Urothelium cell line (cell line): Measurements from ENCODE around the gene NIT1.

ENCODE experiments used
- DNase-seq: peaks from one replicate; pipeline ENCODE4 v3.0.0; 2011; ENCODE audit warnings: low spot score, mixed read lengths
- FAIRE-seq: peaks from 2 replicates; lab custom pipeline; 2011; peaks lifted over from hg19 to GRCh38; lab: Jason Lieb, UNC

Gene NIT1

DNA sequence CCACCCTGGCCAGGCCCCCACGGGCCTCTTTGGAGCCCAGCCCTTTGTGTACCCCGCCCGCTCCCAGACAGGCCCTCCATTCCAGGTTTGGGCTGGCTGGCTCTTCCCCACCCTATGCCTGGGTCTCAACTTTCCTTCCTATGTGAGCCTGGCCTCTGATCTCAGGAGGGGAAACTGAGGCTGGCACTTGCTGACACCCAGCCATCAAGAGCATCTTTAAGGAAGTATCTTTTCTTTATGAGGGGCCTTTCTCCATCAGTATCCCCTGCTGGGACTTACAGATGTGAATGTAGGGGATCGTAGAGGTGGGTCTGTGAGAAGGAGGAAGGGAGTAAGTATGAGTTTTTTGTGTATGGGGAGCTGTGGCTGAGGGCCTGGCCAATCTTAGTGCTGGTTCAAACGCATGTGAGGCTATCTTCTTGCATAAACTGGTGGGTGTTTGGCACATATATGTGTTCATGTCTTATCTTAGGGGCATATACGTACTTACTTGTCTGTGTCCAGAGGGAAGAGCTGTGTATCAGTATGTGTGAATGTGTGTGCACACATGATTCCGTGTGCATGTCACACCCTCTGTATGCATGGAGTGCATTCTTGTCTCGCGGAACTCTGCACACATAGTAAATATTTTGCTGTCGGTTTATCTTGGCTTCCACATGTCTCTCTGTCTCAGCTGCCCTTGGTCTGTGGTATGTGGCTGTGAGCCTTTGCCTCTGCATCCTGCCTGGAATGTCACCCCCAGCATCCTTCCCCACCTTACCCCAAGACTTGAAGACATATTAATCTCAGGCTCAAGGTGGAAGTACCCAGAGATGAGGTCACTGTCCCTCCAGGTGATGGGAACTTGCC lies 33.9 kb upstream of the NIT1 start:
- DNase-seq (no peak), FAIRE-seq (no peak)

DNA sequence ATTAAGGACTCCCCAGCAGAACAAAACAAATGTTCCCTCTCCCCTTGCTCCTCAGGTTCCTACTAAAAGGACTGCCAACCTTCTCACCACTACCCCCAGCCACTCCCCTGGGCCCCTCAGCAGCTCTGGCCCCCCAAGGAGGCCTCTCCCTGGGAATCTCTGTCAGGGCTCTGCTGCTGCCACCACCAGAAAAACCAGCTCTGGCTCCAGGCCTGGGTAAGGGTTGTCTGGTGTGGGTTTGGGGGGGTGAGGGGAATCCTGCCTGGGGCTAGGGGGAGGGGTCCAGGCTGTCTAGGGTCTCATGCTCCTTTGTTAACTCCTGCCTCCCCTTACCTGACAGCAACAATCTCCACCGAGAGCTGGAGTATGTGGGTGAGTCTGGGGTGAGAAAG lies 33.3 kb upstream of the NIT1 start:
- FAIRE-seq (no peak), DNase-seq (no peak)

DNA sequence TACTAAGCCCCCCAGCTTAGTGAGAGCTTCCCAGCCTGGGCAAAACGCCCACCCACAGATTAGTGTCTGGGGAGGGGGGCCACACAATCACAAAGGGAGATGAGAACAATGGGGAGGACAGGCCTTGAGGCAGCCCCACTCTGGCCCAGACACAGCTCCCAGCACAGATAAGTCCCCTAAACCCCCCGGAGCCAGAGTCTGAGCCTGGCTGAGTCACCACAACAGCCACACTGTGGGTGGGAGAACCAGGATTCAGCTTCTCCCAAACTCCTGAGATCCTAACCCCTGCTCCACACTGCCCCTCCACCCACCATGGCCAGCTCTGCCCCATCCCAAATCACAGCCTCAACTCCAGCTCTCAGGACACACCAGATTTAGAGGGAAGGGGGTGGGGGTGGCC lies 32.7 kb upstream of the NIT1 start:
- DNase-seq (no peak), FAIRE-seq (no peak)

DNA sequence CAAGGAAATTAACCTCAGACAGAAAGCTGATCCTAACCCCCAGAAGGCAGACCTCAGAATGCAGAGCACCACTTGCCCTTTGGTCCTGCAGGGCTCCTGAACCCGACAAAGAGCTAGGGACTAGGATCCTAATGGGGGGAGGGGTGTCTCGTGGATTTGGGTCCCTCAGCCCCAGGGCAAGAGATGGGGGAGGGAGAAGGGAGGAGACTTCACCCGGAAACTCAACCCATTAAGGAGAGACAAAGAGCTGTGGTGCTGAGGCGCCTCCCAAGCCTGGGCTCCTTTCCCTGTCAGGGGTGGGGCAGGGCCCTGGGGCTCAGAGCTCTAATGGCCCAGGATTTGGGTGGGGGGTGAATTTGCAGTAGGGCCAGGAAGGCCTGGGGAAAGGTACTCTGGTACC lies 31.4 kb upstream of the NIT1 start:
- FAIRE-seq = no peak
- no peak for DNase-seq

DNA sequence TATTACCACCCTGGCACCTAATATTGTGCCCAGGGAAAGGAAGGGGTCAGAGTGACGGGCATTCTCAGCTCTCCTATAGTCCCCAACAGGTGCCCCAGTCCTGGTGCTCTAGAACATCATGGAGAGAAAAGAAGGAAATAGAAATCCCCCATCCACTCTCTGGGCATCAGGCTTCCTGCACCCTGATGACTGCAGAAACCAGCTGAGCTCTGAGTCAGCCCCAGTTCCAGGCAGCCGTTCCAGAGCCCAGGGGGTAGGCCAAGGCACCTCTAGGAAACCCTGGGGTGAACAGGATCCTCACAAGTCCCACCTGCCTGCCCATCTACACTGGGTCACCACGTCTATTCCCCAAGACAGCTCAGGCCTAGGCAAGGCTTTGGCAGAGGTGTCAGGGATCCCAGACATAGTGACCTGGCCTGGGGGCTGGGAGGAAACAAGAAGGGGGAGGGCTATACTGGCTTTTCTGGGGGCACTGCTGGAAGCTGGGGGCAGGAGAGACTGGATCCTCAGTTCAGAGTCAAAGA lies 29.3 kb upstream of the NIT1 start:
- FAIRE-seq = no peak
- no peak for DNase-seq

DNA sequence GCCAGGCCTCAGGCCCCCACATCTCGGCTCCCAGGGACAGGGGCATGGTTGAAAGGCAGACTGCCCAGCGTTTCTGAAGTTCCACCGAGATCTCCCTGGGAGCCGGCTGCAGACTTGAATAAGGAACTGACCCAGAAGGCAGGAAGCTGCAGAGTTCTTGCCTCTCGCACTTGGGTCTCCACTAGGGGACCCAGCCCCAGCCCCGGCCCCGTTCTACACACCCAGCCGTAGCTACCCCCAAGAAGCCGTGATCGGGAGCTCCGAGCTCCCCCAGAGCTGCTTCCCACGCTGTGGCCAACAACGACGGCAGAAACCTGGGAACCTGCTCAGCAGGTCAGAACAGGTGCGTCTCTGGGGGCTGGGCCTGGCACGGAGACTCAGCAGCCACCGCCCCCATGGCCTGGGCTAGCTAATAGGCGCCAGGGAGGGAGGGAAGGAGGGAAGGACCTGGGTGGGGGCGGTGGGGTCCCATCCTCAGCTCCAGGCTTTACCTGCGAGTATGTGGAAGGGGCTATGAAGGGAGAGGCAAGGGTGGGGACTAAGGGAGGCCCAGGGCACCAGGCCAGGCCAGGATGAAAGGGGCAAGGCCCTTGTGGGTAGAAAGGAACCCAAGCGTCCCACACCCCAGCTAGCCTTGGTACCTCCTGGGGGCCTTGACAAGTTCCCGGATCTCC lies 28.5 kb upstream of the NIT1 start, which contains the start of gene NECTIN4:
NECTIN4 (minus strand) TSS at position 308 of the 674 bp plus-strand sequence; CDS start at position 46, 262 bp downstream.
- no peak for DNase-seq
- no peak for FAIRE-seq

DNA sequence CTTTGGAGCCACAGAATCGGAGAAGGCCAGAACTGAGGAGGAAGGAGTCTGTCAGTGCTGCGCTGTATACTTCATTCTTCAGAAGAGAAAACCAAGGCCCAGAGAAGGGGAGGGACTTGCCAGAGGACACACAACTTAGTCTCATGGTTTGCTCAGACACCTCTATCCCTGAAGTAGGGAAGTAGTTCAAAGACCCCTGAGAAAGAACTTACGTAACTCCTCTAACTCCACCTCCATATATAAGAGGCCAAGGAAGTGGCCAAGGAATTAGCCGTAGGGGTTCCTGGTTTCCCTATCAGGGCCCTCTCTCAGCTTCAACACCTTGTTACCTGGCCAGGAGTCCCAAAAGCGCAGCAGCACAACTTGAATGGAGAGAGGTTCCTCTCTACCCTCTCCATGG lies 28.0 kb upstream of the NIT1 start:
- FAIRE-seq = no peak
- no peak for DNase-seq

DNA sequence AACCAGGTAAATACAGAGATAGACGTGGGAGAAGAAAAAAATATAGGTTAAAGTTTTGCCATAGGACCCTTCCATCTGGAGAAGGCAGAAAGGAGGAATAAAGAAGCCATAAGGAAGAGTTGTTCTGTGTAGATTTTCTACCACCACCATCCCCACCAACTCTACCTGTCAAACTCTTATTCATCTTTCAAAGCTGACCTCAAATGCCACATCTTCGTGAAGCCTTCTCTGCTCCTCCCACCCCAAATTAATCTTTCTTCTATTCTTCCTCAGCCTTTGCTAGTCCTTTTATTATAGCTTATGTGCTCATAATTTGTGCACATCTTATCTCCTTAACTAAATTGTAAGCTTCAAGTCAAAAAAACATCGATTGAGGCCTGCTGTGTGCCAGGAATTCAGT lies 27.3 kb upstream of the NIT1 start:
- no peak for DNase-seq
- FAIRE-seq = no peak

DNA sequence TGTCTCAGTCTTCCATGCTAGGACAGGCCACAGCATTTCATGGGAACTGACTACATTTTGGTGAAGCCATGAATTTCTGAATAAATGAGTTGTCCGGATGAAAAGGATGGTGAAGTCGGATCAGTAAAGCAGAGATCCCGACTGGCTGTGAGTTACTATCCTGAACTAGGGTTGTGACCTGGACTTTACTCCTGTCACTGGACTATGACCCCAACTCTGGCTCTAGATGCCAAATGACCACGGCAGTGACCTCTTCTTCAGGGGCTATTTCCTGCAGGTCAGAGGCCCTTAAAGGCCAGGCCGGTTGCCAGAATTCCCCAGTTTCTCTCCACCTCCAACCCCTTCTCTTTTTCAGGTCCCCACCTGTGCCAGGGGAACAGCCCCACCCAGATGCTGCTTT lies 26.8 kb upstream of the NIT1 start:
- DNase-seq = no peak
- no peak for FAIRE-seq

DNA sequence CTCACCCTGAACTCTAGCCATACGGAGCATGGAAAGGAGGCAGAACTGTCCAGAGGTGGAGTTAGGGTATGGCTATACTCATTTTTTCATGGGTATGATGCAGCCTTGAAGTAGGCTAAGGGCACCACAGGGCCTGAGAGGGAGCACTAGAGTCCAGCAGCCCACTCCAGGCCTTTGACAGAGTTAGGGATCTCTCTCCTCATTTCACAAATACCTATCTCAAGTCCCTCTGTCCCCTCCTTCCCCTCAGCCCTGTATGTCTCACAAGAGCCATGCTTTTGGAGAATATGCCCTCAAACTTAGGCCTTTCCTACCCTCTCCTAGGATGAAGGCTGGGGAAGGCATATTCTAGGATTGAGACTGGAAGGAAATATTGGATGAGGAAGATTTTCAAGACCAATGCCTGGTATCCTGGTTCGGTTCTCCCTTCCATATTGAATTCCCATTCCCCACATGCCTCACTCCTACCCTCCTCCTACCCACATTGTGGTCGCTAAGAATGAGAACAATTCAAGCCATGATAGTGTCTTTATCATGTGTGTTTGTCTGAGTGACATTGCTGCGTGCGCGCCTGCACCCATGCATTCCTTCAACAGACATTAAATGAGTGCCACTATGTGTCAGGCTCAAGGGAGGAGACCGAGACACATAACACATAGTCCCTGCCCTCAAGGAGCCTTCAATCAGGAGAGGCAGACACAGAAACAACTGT lies 26.0 kb upstream of the NIT1 start:
- no peak for FAIRE-seq
- no peak for DNase-seq

DNA sequence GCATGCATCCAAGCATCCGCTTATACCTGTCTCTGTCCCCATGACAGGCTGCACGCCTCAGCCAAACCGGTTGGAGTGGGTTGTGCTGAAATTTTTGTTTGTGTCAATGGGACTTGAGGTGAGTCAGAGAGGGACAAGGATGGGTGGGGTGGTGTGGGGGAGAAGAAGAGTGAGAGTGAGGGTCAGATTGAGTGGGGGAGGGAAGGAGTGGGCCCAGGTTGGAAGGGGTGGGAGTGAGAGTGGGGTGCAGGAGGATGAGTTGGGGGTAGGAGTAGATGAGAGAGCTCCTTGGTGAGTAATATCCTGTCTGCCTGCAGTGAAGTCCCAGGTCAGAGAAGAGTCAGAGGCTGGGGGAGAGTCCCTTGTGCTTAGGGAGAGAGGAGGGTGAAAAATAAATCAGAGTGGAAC lies 25.3 kb upstream of the NIT1 start:
- DNase-seq (no peak), FAIRE-seq (no peak)

DNA sequence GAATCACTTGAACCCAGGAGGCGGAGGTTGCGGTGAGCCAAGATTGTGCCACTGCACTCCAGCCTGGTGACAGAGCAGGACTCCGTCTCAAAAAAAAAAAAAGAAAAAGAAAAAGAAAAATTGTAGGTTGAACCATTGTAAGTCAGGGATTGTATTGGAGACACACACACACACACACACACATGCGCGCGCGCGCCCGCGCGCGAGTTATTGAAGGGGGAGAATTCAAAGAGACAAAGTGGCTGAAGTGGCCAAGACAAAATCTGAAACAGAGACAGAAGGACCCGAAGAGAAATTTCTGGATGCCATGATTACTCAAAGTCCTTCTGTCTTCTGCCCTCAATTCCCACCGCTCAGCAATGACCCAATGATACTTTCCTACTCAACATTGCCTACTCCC lies 23.4 kb upstream of the NIT1 start:
- no peak for DNase-seq
- FAIRE-seq = no peak

DNA sequence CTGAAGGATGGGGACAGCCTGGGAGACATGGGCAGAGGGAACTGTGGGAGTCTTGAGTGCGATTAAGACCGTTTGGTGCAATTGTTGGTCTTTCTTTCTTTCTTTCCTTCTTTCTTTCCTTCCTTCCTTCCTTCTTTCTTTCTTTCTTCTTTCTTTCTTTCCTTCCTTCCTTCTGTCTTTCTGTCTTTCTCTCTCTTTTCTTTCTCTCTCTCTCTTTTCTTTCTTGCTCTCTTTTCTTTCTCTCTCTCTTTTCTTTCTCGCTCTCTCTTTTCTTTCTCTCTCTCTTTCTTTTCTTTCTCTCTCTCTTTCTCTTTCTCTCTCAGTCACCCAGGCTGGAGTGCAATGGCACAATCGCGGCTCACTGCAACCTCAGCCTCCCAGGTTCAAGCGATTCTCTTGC lies 22.7 kb upstream of the NIT1 start:
- DNase-seq (no peak), FAIRE-seq (no peak)

DNA sequence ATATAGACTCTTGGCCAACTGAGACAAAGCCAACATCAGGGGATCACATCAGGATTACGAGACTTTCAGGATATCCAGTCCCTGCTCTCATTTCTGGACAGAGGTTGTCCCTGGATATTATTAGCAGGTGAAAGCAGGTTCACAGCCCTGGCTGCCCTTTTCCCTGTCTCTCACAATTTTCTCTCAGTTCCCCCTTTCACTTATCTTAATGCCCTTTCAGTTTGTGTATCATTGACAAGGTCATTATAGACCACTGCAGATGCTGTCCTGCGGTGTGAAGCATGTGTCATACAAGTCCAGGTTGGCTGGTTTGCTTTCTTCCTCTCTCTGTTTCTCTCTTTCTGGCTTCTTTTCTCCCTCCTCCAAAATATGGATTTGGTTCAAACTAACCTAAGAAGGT lies 21.9 kb upstream of the NIT1 start:
- no peak for DNase-seq
- no peak for FAIRE-seq

DNA sequence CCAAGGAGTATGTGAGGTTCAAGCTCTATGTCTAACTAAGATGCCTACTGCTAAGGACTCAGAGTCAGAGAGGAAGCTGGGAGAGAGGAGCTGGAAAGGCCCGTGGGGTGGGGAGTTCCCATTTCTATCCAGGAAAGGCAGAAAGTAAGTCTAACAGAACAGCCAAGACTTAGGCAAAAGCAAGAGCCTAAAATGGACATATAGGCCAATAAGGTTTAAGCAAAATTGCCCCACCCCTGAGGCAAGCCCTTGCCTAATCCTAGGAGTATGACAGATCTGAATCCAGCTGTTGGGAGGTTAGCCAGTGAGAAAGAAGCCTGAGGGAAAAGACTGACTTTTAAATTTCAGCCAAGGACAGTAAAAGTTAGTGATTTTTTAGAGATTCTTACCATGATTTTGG lies 21.4 kb upstream of the NIT1 start:
- FAIRE-seq = no peak
- no peak for DNase-seq

DNA sequence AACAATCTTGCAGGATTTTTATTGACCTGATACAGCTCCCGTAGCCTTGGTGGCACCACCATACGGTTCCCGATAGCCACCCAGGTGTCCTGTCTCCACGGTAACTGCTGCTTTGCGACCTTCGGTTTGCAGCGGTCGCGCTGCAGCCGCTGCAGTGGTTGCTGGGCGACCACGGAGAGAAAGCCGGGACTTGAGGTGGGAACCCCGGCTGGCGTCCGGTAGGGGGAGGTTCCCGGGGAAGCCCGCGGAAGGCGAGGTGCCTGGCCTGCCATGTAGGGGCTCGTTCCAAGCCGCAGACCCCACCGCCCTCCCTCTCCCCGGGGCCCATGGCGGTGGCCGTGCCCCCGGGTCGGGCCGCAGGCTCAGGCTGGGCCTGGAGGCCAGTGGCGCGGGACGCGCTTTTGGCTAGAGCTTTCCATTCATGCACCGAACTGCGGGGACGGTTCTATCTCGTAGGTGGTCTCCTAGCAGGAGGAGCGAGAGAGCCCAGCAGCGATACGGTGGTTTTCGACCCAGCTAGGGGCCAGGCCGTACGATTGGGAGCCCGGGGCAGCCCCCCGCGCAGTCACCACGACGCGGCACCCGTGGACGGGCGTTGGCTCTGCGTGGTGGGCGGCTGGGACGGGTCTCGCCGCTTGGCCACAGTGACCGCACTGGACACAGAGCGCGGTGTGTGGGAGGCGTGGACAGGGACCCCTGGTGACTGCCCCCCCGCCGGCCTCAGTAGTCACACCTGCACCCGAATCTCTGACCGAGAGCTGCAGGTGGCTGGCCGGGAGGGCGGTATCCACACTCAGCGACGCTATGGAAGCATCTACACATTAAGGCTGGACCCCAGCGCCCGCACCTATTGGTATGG lies 19.5 kb upstream of the NIT1 start, which contains the start of gene KLHDC9:
KLHDC9 (plus strand) TSS at position 152 of the 859 bp plus-strand sequence; CDS start at position 327, 175 bp downstream.
- FAIRE-seq = no peak

DNA sequence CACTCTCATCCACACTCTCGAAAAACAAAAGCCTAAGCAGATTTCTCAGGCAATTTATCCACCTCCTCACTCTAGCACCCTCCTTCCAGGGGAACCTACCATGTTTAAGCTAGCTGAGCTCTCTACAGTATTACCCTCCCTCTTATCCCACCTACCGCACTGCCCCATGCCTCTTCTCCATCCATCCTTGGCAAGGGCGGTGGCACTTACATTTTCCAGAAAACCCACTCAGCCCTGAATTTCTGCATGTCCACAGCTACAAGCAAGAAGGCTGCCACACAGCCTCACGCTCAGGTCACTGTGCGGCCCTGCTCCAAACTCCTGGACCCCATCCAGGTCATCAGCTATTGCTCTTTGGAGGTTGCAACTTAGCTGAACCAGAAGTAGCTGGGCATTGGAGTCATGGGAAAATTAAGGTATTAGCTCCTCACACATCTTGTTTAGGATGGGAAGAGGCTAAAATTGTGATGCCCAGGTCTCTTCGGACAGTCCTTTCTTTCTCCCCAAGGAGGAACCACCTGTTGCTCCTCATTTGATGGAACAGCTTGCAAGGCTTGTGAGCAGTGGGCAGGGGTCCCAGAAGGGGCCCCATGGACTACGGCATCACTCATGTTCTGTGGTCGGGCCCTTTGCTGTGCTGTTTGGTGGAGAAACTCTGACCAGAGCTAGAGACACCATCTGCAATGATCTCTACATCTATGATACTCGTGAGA lies 18.7 kb upstream of the NIT1 start:
- DNase-seq = no peak
- FAIRE-seq = no peak

More for the DNA sequence above, 19.5 kb upstream of the NIT1 start, which contains the start of gene KLHDC9:
- no peak for DNase-seq

DNA sequence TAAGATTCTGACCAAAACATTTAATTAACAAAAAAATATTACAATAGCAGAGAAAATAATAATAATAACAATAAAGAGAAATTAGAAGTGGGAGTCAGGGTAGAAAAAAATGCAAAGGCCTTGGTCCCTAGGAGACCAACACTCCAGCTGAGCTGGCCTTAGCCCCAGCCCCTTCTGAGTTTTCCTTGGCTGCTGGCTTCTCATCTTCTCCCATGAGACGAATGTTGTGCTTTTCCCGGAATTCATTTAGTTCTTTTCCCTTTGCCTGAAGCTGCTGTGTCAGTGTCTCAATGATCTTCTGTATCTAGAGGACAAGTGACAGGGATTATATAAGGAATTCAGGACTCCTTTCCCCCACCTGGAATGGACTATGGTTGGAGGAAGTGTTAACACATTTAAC lies 17.3 kb upstream of the NIT1 start:
- DNase-seq (no peak), FAIRE-seq (no peak)

DNA sequence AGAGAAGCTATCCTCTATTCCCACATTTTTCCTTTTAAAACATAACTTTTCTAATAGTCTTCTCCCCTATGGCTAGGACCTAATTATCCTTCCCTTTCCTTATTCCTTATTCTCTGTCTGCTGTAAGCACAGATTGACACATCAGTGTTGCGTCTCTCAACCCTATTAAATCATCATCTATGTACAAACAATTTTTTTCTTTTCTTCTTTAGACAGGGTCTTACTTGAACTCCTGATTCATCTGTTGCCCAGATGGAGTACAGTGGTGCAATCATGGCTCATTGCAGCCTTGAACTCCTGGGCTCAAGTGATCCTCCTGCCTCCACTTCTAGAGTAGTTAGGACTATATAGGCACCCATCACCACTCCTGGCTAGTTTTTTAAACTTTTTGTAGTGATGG lies 11.5 kb upstream of the NIT1 start:
- no peak for FAIRE-seq
- no peak for DNase-seq

DNA sequence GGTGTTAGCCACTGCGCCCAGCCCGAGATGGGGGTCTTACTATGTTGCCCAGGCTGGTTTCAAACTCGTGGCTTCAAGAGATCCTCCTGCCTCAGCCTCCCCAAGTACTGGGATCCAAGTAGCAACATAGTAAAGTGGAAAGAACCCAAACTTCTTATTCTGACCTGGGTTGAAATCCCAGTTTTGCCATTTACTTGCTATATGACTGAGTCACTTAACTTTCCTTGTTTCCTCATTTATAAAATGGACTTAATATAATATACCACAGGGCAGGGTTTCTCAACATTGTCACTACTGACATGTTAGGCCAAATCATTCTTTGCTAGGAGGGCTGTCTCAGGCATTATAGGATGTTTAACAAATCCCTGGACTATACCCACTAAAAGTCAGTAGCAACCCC lies 6.8 kb upstream of the NIT1 start:
- FAIRE-seq = no peak
- DNase-seq = no peak
